NK-92 treated with Interleukin-12 subunit alpha and Interleukin-12 subunit beta, amount 100 ng/mL, for 24 hours (cell line): Measurements from ENCODE around the gene ADPRH.
"Not testable (repeated sequence)": the region's sequence is repeated elsewhere in the genome, so short reads cannot be mapped to it uniquely, and the experiment has no call there.

ENCODE experiments used
- DNase-seq: peaks from one replicate; lab custom pipeline; 2025; lab: John Stamatoyannopoulos, UW

Gene ADPRH

GRCh38 chr3:119579366-119580066 lies at the start of gene ADPRH:
Gene ADPRH, plus strand, starts transcription at chr3:119579492. Its CDS starts 2,678 bp downstream, at chr3:119582170.
- no peak for DNase-seq

- DNase-seq: no peak
These were observed 49.4 kb upstream of the ADPRH start for GRCh38 chr3:119529883-119530282.

GRCh38 chr3:119530456-119530855 lies 48.8 kb upstream of the ADPRH start:
- DNase-seq: no peak

- DNase-seq: no peak
These were observed 48.1 kb upstream of the ADPRH start for GRCh38 chr3:119531151-119531550.

- no peak for DNase-seq
These were observed 45.0 kb upstream of the ADPRH start for GRCh38 chr3:119534296-119534695.

GRCh38 chr3:119536757-119537156 lies 42.5 kb upstream of the ADPRH start:
- no peak for DNase-seq

GRCh38 chr3:119538772-119539171 lies 40.5 kb upstream of the ADPRH start:
- DNase-seq: no peak

GRCh38 chr3:119541547-119541946 lies 37.7 kb upstream of the ADPRH start:
- DNase-seq: no peak

- no peak for DNase-seq
These were observed 37.0 kb upstream of the ADPRH start for GRCh38 chr3:119542168-119542767.

GRCh38 chr3:119543147-119543546 lies 36.1 kb upstream of the ADPRH start:
- DNase-seq: no peak

- no peak for DNase-seq
These were observed 32.1 kb upstream of the ADPRH start for GRCh38 chr3:119547227-119547626.

GRCh38 chr3:119548341-119548740 lies 31.0 kb upstream of the ADPRH start:
- no peak for DNase-seq

- no peak for DNase-seq
These were observed 28.9 kb upstream of the ADPRH start for GRCh38 chr3:119550192-119550910.

- DNase-seq: no peak
These were observed 27.7 kb upstream of the ADPRH start for GRCh38 chr3:119551598-119551997.

- DNase-seq: not testable (repeated sequence)
These were observed 26.4 kb upstream of the ADPRH start for GRCh38 chr3:119552928-119553327.

GRCh38 chr3:119553823-119554415 lies 25.4 kb upstream of the ADPRH start:
- no peak for DNase-seq

GRCh38 chr3:119555309-119555735 lies 24.0 kb upstream of the ADPRH start:
- no peak for DNase-seq

GRCh38 chr3:119555929-119556328 lies 23.4 kb upstream of the ADPRH start:
- no peak for DNase-seq

- DNase-seq: no peak
These were observed 22.0 kb upstream of the ADPRH start for GRCh38 chr3:119557192-119557876.

GRCh38 chr3:119557877-119558269 lies 21.4 kb upstream of the ADPRH start:
- DNase-seq: no peak

GRCh38 chr3:119558626-119559317 lies 20.5 kb upstream of the ADPRH start:
- no peak for DNase-seq
